IPS DF 6.9 (cell line): ENCODE data around the gene GFOD2.
A peak's percentile ranks its signal among the peaks of the same experiment; 100 is the strongest.

Source experiments
- DNase-seq: peaks from one replicate; pipeline ENCODE4 v3.0.0-alpha.2; 2013; ENCODE audit warnings: low read depth, low spot score
- H3K27ac ChIP-seq: one replicate; pipeline ENCODE4 v1.5.1; 2013; ENCODE audit warnings: low read length, control low read depth
- H3K27me3 ChIP-seq: 2 replicates; pipeline ENCODE4 v1.6.1; 2013; ENCODE audit warnings: mild to moderate bottlenecking, low read length; ENCODE audit not compliant: control insufficient read depth, insufficient read depth
- H3K36me3 ChIP-seq: 2 replicates; pipeline ENCODE4 v1.6.1; 2013; ENCODE audit warnings: low read length; ENCODE audit not compliant: control insufficient read depth, insufficient read depth
- H3K4me1 ChIP-seq: 2 replicates; pipeline ENCODE4 v1.6.1; 2013; ENCODE audit warnings: low read length; ENCODE audit not compliant: control insufficient read depth, insufficient read depth
- H3K4me3 ChIP-seq: 2 replicates; pipeline ENCODE4 v1.5.1; 2013; ENCODE audit warnings: mild to moderate bottlenecking, low read length
- H3K9me3 ChIP-seq: 2 replicates; pipeline ENCODE4 v1.6.1; 2013; ENCODE audit warnings: low read length, inconsistent platforms; ENCODE audit not compliant: control insufficient read depth, insufficient read depth
- WGBS: extraction: QIAGEN DNeasy Blood & Tissue Kit; methylation state at CpG from one replicate; pipeline ENCODE4 v1.1.7; 2013; ENCODE audit warnings: mixed read lengths, missing lambda C conversion rate; ENCODE audit not compliant: insufficient read length, insufficient coverage; 5-methylcytosine and 5-hydroxymethylcytosine counted together

Gene GFOD2

DNA sequence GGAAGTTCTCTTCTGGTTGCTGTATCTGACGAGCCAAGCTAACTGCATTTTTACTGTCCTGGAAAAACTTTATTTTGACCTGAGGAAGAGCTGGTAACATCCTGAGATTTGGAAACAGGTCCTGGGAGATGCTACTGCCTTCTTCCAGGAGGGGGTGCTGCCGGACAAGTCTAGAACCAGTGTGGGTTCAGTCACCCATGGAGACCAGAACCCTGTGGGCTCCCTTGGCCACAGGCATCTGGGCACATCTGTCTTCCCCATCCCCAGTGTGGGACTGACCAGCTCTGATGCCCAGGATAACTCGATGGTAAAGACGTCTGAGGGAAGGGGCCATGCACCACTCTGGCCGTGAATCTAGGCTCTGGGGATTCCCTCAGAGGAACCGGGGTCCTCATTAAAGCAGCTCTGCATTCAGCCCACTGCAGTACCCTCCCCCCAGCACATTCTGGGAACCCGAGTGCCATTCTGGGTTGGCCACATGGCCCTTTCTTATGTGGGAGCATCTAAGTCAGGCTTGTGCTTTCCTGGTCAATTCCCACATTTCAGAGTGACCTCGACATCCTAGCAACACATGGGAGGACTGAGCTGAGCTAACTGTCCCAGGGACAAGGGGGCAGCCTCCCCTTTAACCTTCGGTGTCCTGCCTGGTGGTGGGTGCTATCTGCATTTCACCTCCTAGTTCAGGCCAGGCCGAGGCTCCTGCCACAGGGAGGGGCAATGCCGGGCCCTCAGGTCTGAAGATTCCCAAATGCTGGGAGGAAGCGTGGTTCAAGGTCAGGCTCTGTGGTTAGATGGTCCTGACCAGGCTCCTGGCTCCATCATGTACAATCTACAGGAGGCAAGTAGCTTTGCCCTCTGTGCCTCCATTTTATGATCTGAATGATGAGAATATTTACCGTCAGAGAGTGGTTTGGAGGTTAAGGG lies 46.1 kb downstream of the GFOD2 start:
- no peak for DNase-seq
- no peak overlapping the region for H3K27ac ChIP-seq
- WGBS: no CpG with 5 or more reads among the region's 13 CpGs

GRCh38 chr16:67672306-67672705 lies 46.8 kb downstream of the GFOD2 start:
- DNase-seq: no peak
- H3K27ac ChIP-seq: no peak overlapping the region
- no peaks in the 10 kb centered on the region for H3K36me3 ChIP-seq
- H3K4me1 ChIP-seq: no peaks in the 10 kb centered on the region
- no CpG with 5 or more reads among the region's 4 CpGs for WGBS
- H3K4me3 ChIP-seq: no peak overlapping the region
- H3K9me3 ChIP-seq: no peaks in the 10 kb centered on the region
- H3K27me3 ChIP-seq: no peaks in the 10 kb centered on the region

More for the DNA sequence above, 46.1 kb downstream of the GFOD2 start:
- Histone ChIP-seq H3K36me3 (no peaks in the 10 kb centered on the region), H3K4me1 (no peaks in the 10 kb centered on the region), H3K27me3 (no peaks in the 10 kb centered on the region), H3K4me3 (no peak overlapping the region), H3K9me3 (no peaks in the 10 kb centered on the region)

GRCh38 chr16:67669499-67670101 lies 49.5 kb downstream of the GFOD2 start:
- no peak overlapping the region for H3K27ac ChIP-seq
- peaks cover 4% of the 10 kb centered on the region; the same call in 1 of the 2 replicates for H3K4me1 ChIP-seq
- no peak overlapping the region for H3K4me3 ChIP-seq
- no peaks in the 10 kb centered on the region for H3K36me3 ChIP-seq
- no CpG with 5 or more reads among the region's 10 CpGs for WGBS
- DNase-seq: no peak
- no peaks in the 10 kb centered on the region for H3K27me3 ChIP-seq
- H3K9me3 ChIP-seq: no peaks in the 10 kb centered on the region

DNA sequence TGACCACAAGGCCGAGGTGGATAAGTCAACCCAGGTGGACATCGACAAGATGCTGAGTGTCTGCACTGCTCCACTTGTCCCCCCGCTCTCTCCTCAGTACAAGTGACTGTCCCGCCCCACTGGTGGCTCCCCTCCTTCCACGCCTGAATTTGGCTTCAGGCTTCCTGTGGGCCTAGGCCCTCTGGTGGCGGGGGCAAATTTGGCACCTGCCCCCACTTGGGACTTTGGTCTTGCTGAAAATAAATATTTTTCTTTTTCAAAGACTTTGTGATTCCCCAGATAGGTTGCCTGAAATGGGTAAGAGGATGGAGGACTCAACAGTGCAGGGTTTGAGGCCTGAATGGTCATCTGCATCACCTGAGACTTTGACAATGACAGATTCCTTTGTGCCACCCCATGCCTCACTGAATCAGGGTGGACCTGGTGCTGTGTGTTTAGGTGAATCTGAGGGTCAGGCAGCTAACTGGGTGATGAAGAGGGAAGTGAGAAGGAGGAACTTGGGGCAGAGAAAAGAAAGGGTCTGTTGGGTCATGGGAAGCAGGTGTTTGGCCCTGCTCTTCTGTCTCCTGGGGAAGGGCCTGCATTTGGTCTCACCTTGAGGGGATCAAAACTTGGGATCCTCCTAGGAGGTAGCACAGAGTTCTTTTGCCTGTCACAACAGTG lies 50.5 kb downstream of the GFOD2 start:
- no peak for DNase-seq
- WGBS: no CpG with 5 or more reads among the region's 6 CpGs
- H3K27me3 ChIP-seq: no peaks in the 10 kb centered on the region
- H3K9me3 ChIP-seq: no peaks in the 10 kb centered on the region
- no peak overlapping the region for H3K4me3 ChIP-seq
- H3K36me3 ChIP-seq: no peaks in the 10 kb centered on the region
- peaks cover 4% of the 10 kb centered on the region; the same call in 1 of the 2 replicates for H3K4me1 ChIP-seq
- no peak overlapping the region for H3K27ac ChIP-seq

DNA sequence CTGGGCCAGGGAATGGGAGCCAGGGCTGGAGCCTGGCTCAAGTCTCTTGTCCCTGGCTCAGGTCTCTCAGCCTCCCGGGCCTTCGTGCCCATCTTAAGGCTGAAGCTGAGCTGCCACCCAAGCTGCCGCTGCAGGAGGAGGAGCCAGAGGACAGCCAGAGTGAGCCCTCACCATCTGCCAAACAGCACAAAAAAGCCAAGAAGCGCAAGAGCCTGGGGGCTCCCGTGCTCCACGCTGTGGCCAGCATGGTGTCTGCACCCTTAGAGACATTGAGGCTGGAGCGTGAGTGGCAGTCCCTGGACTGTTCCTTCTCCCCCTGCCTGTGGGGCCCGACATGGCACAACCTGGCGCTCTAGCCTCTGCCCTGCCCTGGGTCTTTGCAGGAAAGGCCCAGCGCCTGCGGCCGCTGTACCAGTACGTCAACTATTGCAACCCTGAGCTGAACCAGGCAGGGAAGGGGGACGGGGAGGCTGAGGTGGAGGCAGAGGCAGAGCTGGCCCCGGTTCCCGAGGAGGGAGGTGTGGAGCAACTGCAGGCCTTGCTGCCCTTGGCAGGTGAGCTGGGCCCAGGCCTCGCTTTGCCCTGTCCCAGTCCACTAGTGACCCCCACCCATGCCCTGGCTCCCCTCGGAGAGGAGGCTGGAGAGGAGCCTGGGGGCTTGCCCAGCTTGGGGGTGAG lies 51.2 kb downstream of the GFOD2 start:
- Histone ChIP-seq H3K9me3 (no peaks in the 10 kb centered on the region), H3K36me3 (no peaks in the 10 kb centered on the region), H3K27ac (no peak overlapping the region), H3K4me3 (no peak overlapping the region), H3K27me3 (no peaks in the 10 kb centered on the region), H3K4me1 (peaks cover 4% of the 10 kb centered on the region; the same call in 1 of the 2 replicates)
- no CpG with 5 or more reads among the region's 18 CpGs for WGBS
- no peak for DNase-seq

DNA sequence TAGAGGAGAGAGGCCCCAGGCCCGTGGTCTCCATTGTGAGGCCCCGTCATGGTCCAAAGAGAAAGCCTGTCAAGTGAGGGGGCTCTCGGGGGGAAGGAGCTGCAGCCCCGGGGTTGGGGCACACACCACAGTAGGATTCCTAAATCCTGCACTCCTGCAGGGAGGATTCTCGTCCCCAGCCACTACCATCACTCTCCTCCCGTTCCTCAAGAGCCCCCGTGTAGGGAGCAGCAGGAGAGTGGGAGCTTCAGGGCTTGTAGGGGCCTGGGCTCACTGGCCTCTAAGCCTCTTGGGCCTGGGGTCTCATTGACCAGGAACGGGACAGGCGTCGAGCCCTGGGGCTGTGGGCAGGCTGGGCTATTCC lies 51.7 kb downstream of the GFOD2 start:
- Histone ChIP-seq H3K27me3 (no peaks in the 10 kb centered on the region), H3K27ac (no peak overlapping the region), H3K36me3 (no peaks in the 10 kb centered on the region), H3K4me3 (peak overlapping the region; percentile 73; the same call in 1 of the 2 replicates), H3K9me3 (no peaks in the 10 kb centered on the region), H3K4me1 (peaks cover 4% of the 10 kb centered on the region; the same call in 1 of the 2 replicates)
- DNase-seq: no peak
- WGBS: no CpG with 5 or more reads among the region's 10 CpGs

DNA sequence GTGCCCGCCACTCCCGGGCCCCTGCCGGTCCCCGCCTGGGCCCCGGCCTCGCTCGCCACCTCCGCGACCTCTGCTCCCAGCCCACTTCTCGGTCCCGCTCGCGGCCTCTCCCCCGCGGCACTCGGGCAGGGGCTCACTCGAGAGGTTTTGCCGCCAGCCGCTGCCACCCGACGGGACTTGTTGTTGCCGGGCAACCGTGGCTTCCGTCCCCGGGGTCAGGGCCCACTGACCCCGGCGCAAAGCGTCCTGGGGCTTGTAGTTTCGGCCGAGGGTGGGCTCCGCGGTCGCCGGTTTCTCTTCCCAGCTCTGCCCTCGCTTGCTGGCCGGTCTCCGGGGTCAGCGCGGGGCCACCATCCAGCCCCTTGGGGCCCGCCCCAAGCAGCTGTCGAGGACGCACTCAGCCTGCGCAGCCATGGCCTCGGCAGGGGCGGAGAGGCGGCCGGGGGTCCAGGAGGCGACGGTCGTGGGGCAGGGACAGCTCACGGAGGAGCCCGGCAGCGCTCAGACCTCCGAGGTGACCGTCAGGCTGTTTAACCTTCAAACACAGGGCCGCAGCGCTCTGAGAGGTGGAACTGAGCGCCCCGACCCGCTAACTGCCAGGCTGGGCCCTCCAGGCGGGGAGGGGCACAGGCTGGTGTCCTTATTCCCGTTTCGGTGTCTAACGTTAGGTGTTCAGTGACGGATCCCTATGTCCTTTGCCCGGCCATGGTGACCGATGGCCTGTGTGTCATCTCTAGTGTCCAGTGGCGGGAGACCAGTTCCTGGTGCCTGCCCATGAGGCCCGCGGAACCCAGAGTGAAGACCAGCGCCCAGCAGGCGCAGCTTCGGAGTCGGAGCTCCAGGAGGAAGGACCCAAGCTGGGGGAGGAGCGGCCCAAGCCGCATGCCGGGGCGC lies 52.3 kb downstream of the GFOD2 start, which contains the start of the genes C16orf86 and ENKD1:
TSS of gene C16orf86 (plus strand) at position 256 of the 894 bp plus-strand sequence. CDS start at position 413, 157 bp downstream.
TSS of gene ENKD1 (minus strand) at position 192 of the 894 bp plus-strand sequence. CDS start 308 bp downstream, outside the sequence.
- Histone ChIP-seq H3K9me3 (no peaks in the 10 kb centered on the region), H3K27me3 (no peaks in the 10 kb centered on the region), H3K36me3 (no peaks in the 10 kb centered on the region), H3K4me1 (peaks cover 4% of the 10 kb centered on the region; the same call in 1 of the 2 replicates), H3K27ac (no peak within 1 kb of the TSS), H3K4me3 (peak within 1 kb of the TSS; percentile 73)
- WGBS: no CpG with 5 or more reads among the region's 78 CpGs
- DNase-seq: no peak

DNA sequence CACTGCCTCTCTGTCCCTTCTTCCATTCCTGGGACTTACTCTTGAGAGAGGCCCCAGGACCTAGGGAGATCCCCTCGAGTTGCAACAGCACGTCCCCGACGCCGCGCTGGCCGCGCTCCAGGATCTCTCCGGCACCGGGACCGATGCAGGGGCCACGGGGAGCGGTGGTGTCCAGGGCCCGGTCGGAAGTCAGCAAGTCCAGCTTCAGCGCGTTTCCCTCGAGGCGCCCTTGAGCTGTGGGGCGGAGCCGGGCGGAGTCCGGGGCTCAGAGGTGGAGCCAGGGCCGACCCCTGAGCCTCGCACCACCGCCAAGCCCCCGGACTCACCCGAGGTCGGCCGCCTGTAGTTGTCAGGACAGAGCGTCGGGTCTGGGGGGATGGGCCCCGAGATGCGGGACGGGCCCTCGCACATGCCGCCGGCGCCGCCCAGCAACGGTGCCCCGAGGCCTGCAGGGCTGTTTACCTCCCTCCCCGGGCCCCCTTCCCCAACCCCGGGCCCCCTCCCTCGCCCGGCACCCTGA lies 53.0 kb downstream of the GFOD2 start:
- H3K4me3 ChIP-seq: peak overlapping the region; percentile 73; the same call in 1 of the 2 replicates
- WGBS: no CpG with 5 or more reads among the region's 46 CpGs
- H3K27ac ChIP-seq: no peak overlapping the region
- H3K36me3 ChIP-seq: no peaks in the 10 kb centered on the region
- H3K4me1 ChIP-seq: peaks cover 4% of the 10 kb centered on the region; the same call in 1 of the 2 replicates
- no peaks in the 10 kb centered on the region for H3K9me3 ChIP-seq
- no peak for DNase-seq
- H3K27me3 ChIP-seq: no peaks in the 10 kb centered on the region

- Histone ChIP-seq H3K27me3 (no peaks in the 10 kb centered on the region), H3K4me3 (no peak overlapping the region; the same call in 1 of the 2 replicates), H3K36me3 (no peaks in the 10 kb centered on the region), H3K4me1 (peaks cover 4% of the 10 kb centered on the region; the same call in 1 of the 2 replicates), H3K27ac (no peak overlapping the region), H3K9me3 (no peaks in the 10 kb centered on the region)
- DNase-seq: no peak
- WGBS: no CpG with 5 or more reads among the region's 5 CpGs
Measured at GRCh38 chr16:67665598-67665997, 53.5 kb downstream of the GFOD2 start.
